Activated T-cell treated with anti-CD3 and anti-CD28 coated beads, Interleukin-2, amount 50 U/mL, for 48 hours (primary cell): ENCODE measurements around the gene MT1HL1.

Experiments
- DNase-seq, 2 experiments: peaks; one replicate each; pipeline ENCODE4 v3.0.0-alpha.2; 2020

MT1HL1 gene

GRCh38 chr1:236966636-236967035 is 37.6 kb downstream of the MT1HL1 start:
- DNase-seq, result no peak

DNA sequence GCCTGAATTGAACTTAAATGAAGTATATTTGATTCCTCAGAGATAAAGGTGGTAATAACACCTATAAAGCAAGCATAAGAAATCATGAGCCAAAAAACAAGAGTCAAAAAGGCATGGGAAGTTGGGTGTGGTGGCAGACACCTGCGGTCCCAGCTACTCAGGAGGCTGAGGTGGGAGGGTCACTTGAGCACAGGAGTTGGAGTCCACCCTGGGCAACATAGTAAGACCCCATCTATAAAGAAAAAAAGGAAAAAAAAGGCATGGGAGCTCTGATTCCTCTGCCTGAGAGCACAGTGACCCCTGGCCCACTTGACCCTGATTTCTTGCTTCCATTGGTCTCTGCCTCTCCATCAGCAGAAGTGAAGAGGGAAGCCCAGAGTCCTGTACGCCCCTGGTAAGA is 40.3 kb downstream of the MT1HL1 start:
- DNase-seq, result no peak

- no peak for DNase-seq
Measured at GRCh38 chr1:236959112-236959511, 45.1 kb downstream of the MT1HL1 start.

GRCh38 chr1:236957235-236957634 is 47.0 kb downstream of the MT1HL1 start:
- no peak for DNase-seq
